SK-N-SH treated with all-trans-retinoic acid at 6 μM for 48 hours (cell line): ENCODE measurements around the gene RUNX3.

ENCODE experiments used
- CREB5 ChIP-seq: fragments of 250-450 bp; sonication (Bioruptor Pico); IDR thresholded peaks from 2 replicates; pipeline ENCODE4 v1.5.1; 2020; ENCODE audit warnings: low read depth, mild to moderate bottlenecking, moderate library complexity
- PATZ1 ChIP-seq: fragments of 250-450 bp; sonication (Bioruptor Pico); IDR thresholded peaks from 2 replicates; pipeline ENCODE4 v1.8.0; 2020; ENCODE audit warnings: mild to moderate bottlenecking, moderate library complexity, borderline replicate concordance
- PPARA ChIP-seq: fragments of 250-450 bp; sonication (Bioruptor Pico); IDR thresholded peaks from 2 replicates; pipeline ENCODE4 v1.5.0; 2020; ENCODE audit warnings: mild to moderate bottlenecking, borderline replicate concordance
- RARB ChIP-seq: fragments of 250-450 bp; sonication (Bioruptor Pico); IDR thresholded peaks from 2 replicates; pipeline ENCODE4 v1.8.0; 2021; ENCODE audit warnings: mild to moderate bottlenecking, moderate library complexity
- SNAI2 ChIP-seq: fragments of 250-450 bp; sonication (Bioruptor Pico); IDR thresholded peaks from 2 replicates; pipeline ENCODE4 v1.5.0; 2020; ENCODE audit warnings: mild to moderate bottlenecking, moderate library complexity
- ZC3H10 ChIP-seq: fragments of 250-450 bp; sonication (Bioruptor Pico); IDR thresholded peaks from 2 replicates; pipeline ENCODE4 v1.5.1; 2021; ENCODE audit warnings: mild to moderate bottlenecking, moderate library complexity
- ZFP3 ChIP-seq: fragments of 250-450 bp; sonication (Bioruptor Pico); IDR thresholded peaks from 2 replicates; pipeline ENCODE4 v1.5.0; 2020; ENCODE audit warnings: mild to moderate bottlenecking, moderate library complexity

GRCh38 chr1:24871306-24871901 is 58.7 kb downstream of the RUNX3 start:
- TF ChIP-seq ZC3H10 (CRISPR knock-in tag), result no peak
- no peak for TF ChIP-seq CREB5 (CRISPR knock-in tag)
- TF ChIP-seq SNAI2 (CRISPR knock-in tag), result no peak
- no peak for TF ChIP-seq PPARA
- TF ChIP-seq PATZ1 (CRISPR knock-in tag), result no peak
- no peak for TF ChIP-seq RARB (CRISPR knock-in tag)
- no peak for TF ChIP-seq ZFP3 (CRISPR knock-in tag)
